Midbrain (tissue), 1 donor: Measurements from ENCODE around the gene LENG9.
A peak's percentile ranks its signal among the peaks of the same experiment; 100 is the strongest.

ENCODE experiments used
- DNase-seq: peaks from one replicate; lab custom pipeline; 2025; lab: John Stamatoyannopoulos, UW

Gene LENG9

GRCh38 chr19:54439174-54439851 lies 24.3 kb downstream of the LENG9 start:
- peak; percentile 84 for DNase-seq

DNA sequence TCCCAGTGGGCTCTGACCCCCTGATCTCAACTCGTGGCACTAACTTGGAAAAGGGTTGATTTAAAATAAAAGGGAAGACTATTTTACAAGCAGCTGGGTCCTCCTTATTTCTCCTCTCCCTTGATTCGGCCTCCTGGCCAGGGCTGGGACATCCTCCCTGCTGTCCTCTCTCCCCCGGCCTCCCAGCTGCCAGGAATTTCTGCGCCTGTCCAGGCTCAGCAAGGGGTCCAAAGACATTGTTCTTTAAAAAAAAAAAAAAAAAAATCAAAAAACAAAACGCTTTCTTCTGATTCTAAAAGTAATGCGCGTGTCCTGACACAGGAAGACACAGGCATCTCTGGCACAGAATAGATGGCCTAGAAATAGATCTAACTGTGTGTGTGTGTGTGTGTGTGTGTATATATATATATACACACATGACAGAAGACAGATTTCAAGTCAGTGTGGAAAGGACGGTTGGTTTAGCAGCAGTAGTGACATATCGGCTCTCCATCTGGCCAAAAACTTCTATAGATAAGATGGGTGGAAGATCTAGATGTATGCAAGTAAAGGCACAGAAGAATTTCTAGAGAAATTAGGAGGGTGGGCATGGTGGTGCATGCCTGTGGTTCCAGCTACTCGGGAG lies 26.8 kb downstream of the LENG9 start:
- no peak for DNase-seq

DNA sequence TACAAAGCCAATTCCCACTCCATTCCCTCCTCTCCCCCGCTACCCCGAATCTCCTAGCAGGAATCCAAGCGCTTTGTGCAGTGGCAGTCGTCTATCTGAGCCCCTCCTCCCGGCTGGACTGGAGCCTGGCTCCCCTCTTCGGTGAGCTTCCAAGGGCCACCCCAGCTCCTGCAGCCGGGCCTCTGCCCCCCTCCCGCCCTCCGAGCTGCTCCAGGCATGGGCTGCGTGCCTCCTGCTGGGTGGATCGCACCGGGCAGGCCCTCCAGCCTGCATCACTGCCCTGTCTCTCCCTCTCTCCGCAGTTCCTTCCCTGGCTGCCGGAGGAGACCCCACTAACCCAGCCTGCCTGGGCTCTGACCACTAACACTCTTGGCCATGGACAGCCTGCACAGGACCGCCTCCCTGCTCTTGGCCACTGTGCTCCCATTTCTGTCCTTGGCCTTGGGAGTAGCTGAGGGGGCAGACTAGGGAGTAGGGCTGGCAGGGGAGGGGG lies 27.5 kb downstream of the LENG9 start:
- DNase-seq = peak; percentile 41

DNA sequence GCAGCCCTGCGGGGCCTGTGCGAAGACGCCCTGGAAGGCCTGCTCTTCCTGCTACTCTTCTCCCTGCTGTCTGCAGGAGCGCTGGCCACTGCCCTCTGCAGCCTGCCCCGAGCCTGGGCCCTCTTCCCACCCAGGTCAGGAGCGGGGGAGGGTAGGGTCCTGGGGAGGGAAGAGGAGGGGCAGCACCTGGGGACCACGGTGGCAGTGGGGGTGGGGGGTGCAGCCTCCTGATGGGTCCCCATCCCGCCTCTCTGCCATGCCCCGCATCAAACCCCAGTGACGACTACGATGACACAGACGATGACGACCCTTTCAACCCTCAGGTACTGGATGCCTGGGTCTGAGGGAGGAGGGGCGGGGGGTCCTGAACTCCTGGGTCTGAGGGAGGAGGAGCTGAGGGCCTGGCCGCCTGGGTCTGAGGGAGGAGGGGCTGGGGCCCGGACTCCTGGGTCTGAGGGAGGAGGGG lies 28.0 kb downstream of the LENG9 start:
- DNase-seq = no peak

DNA sequence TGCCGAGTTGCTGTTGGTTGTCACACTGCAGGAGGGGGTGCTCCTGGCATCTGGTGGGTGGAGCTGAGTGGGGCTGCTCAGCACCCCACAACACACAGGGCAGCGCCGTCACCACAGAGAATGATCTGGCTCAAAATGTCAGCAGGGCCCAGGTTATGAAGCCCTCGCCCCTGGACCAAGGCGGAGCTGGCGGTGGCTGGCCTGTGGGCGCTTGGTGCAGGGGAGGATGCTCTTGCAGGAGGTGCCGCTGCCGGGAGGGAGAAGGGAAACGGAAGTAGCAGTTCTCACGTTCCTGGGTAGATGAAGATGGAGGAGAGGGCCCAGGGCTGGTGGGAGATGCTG lies 28.7 kb downstream of the LENG9 start:
- DNase-seq = no peak

DNA sequence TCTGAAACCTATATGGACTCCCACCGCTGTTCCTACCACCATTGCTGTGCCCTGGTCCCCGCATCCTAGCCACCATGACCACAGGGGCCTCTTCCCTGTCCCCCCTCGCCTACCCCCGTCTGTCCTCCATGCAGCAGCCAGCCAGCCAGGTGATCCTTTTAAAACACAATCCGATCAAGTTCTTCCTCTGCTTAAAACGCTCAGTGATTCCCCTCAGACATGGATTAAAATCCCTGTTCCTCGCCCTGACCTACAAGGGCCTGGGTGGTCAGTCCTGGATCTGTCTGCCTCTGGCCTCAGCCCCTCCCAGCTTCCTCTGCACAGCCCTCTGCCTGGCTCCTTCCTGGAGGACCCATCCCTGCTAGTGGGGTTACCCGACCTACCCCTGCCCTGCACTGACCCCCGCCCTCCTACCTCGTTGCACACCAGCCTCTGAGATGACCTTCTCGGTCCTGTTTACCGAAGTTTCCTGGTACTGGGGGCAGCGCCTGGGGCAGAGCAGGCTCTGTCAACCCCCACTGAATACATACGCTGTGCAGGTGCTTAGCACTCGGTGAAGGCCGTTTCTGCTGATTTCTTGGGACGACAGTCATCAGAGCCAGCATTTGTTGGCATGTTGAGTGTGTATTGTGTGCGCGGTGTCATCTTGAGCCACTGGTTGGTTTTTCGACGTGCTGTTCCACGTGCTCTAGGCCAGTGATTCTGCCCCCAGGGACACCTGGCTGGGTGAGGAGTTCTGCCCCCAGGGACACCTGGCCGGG lies 29.3 kb downstream of the LENG9 start:
- DNase-seq = no peak

- no peak for DNase-seq
Observed at GRCh38 chr19:54433697-54434096, 29.9 kb downstream of the LENG9 start.

DNA sequence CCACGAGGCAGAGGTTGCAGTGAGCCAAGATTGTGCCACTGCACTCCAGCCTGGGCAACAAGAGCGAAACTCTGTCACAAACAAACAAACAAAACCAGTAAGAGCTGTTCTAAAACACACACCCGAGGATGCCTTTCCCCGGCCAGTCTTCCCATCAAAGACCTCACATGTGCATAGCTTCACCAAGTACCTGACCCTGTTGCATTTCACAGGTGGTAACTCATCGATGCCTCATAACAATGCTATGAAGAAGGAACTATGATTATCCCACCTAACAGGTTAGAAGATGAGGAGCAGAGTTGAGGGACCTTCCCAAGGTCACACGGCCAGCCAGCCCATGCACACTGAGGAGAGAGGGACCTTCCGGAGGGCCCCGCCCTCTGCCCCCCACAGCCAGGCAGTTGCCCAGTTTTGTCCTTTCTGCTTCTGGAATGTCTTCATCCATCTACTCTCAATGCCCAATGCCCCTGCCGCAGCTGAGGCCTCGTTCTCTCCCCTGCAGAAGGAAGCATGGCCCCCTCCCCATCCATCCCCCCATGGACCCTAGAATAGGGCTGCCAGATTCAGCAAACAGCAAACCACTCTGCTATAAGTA lies 31.3 kb downstream of the LENG9 start:
- no peak for DNase-seq

DNA sequence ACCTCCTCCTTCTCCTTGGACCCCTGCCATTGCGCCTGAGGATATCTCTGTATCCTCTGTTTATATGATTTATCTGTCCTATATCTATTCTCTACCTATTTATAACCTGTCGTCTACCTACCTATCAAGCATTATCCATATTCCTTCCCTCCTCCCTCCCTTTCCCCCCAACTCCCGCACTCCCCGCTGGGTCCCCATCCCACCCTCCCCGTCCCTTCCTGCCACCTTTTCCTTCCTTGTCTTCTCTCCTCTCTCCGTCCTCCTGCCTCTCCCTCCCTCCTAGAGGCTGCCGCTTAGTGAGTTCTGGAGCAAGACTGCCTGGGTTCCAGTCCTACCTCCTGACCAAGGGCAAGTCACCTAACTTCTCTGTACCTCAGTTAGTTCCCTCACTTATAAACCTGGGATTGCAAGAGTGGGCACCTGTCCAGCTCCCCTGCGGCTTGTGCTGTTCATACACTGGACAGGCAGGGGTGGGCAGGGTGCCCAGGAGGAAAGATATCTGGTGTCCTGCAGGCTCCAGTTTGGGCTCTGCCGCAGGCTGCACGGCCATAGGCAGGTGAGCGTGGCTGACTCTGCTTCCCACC lies 32.2 kb downstream of the LENG9 start:
- no peak for DNase-seq

DNA sequence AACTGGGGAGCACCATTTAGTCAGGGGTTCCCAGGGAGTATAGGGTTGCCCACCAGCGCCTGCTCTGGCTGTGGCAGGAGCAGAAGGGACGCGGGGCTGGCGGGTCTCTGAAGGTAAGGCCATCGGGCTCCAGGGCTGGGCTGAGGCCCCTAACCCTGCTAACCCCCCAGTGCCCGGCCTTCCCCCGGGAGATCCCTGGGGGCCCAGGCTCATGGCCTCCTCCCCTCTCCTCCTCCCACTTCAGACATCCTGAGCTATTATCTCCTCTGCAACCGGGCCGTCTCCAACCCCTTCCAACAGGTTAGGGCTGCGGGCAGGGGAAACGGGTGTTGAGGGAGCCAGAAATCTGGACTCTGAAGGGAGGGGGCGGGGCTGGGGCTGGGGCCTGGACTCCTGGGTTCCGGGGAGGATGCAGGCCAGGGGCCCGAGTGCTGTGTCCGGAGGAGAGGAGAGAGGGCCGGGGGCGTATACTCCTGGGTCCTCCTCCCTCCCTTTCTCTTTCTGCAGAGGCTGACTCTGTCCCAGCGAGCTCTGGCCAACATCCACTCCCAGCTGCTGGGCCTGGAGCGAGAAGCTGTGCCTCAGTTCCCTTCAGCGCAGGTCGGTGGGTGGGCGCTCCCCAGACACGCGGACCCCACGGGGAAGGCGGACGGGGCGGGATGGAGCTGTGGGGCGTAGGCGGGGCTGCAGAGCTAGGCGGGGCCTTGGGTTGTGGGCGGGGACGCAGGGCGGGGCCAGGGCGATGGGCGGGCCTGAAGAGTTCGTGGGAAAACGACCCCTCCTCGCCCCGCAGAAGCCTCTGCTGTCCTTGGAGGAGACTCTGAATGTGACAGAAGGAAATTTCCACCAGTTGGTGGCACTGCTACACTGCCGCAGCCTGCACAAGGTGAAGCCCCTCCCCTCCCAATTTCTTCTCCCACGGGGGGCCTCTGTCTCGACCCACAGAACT lies 33.0 kb downstream of the LENG9 start:
- DNase-seq = peak; percentile 65

- no peak for DNase-seq
Observed at GRCh38 chr19:54429545-54430227, 33.9 kb downstream of the LENG9 start.

- no peak for DNase-seq
Observed at GRCh38 chr19:54429176-54429495, 34.4 kb downstream of the LENG9 start.

GRCh38 chr19:54428323-54429175 lies 35.0 kb downstream of the LENG9 start:
- no peak for DNase-seq

GRCh38 chr19:54427586-54427985 lies 36.0 kb downstream of the LENG9 start:
- DNase-seq = no peak

DNA sequence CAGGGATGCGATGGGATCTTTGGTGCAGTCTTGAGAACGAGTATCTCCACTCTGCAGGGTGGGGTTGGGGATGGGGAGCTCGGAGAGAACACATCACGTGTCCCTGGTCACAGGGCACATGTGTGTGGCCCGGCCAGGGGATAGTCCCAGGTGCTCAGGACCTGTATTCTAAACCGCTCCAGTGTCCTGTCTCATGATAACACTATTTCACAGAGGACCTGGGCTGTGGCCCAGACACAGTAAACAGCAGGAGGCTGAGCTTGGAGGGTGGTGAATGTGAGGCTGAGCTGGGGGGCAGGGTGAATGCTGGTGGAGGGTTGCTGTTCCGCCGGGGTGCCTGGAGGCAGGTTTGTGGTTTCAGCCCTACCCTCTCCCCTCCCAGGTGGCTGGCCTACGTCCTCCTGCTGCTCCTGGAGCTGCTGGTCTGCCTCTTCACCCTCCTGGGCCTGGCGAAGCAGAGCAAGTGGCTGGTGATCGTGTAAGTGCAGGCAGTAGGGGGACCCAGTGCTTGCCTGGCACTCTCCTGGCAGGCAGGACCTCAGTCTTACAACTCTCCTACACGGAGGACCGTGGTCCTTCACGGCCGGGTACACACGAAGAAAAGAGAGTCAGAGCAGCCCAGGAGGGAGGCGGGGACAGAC lies 37.2 kb downstream of the LENG9 start:
- peak; percentile 43 for DNase-seq

- DNase-seq = no peak
Observed at GRCh38 chr19:54425382-54425723, 38.2 kb downstream of the LENG9 start.

DNA sequence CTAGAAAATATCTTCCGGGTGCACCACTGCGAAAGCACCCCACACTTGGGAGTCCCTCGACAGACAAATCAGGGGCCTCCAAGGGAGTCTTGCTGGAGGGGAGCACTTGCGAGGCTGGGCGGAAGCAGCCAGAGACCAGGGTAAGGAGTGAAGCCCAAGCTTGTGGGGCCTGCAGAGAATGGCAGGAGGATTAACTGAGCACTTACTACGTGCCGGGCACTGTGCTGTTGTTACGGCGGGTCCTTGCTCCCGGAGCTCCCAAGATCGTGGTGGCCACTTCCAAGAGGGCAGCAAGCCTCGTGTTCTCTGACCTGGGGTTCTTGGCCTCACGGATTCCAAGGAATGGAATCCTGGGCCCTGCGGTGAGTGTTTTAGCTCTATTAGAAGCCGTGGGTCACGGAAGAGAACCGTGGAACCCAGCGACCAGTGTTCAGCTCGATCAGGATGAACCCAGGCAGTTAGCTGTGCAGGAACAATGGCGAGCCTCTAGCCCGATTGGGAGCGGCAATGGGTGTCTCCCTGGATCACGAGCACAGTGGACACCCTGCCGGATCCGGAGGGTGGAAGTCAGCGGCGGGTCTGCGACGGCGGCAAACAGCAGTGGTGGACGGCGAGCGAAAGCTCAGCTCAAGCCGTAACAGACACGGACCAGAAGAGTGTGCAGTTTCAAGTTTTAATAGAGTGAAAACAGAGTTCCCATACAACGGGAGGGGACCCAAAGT lies 38.8 kb downstream of the LENG9 start:
- DNase-seq = no peak

GRCh38 chr19:54424201-54424600 lies 39.4 kb downstream of the LENG9 start:
- DNase-seq = no peak

- no peak for DNase-seq
Observed at GRCh38 chr19:54422136-54422535, 41.4 kb downstream of the LENG9 start.
